ENCODE data around the gene PLEKHH2.
"Not testable (repeated sequence)": the region's sequence is repeated elsewhere in the genome, so short reads cannot be mapped to it uniquely, and the experiment has no call there.

The PLEKHH2 gene

GRCh38 chr2:43616967-43617680 lies 19.9 kb upstream of the PLEKHH2 start:
- no peak overlapping the region for H3K4me3 ChIP-seq (ENCODE audit: control insufficient read depth, low read depth, low read length)
- no peak for TF ChIP-seq CTCF (IDR thresholded peaks at IDR 0.05; ENCODE audit: control insufficient read depth, insufficient read depth, low read depth, low read length, missing control alignments)
- no peak for DNase-seq (ENCODE audit: low read depth)

- DNase-seq (ENCODE audit: low read depth): no peak
- no peak overlapping the region for H3K4me3 ChIP-seq (ENCODE audit: control insufficient read depth, low read depth, low read length)
These were observed 17.5 kb upstream of the PLEKHH2 start for GRCh38 chr2:43619511-43619910.

GRCh38 chr2:43622931-43623451 lies 14.1 kb upstream of the PLEKHH2 start:
- no peak for TF ChIP-seq CTCF (IDR thresholded peaks at IDR 0.05; ENCODE audit: control insufficient read depth, insufficient read depth, low read depth, low read length, missing control alignments)
- DNase-seq (ENCODE audit: low read depth): no peak
- no peak overlapping the region for H3K4me3 ChIP-seq (ENCODE audit: control insufficient read depth, low read depth, low read length)

More at GRCh38 chr2:43619511-43619910, 17.5 kb upstream of the PLEKHH2 start:
- no peak for TF ChIP-seq CTCF (IDR thresholded peaks at IDR 0.05; ENCODE audit: control insufficient read depth, insufficient read depth, low read depth, low read length, missing control alignments)

GRCh38 chr2:43631618-43632317 lies 5.3 kb upstream of the PLEKHH2 start:
- no peak overlapping the region for H3K4me3 ChIP-seq (ENCODE audit: control insufficient read depth, low read depth, low read length)
- no peak for DNase-seq (ENCODE audit: low read depth)
- no peak for TF ChIP-seq CTCF (IDR thresholded peaks at IDR 0.05; ENCODE audit: control insufficient read depth, insufficient read depth, low read depth, low read length, missing control alignments)

- peak; percentile 96 for DNase-seq (ENCODE audit: low read depth)
- no peak for TF ChIP-seq CTCF (IDR thresholded peaks at IDR 0.05; ENCODE audit: control insufficient read depth, insufficient read depth, low read depth, low read length, missing control alignments)
- H3K4me3 ChIP-seq (ENCODE audit: control insufficient read depth, low read depth, low read length): no peak overlapping the region; the same call in 1 of the 2 replicates
These were observed 2.3 kb upstream of the PLEKHH2 start for GRCh38 chr2:43634604-43635306.

GRCh38 chr2:43636153-43636552 lies 907 bp upstream of the PLEKHH2 start:
- not testable (repeated sequence) for H3K4me3 ChIP-seq (ENCODE audit: control insufficient read depth, low read depth, low read length); DNase-seq (ENCODE audit: low read depth)
